Osteoblast (primary cell): ENCODE measurements around the gene USP49. TPM values are rescaled to one million over a fixed set of nuclear protein-coding genes. Genes with fewer than 3 reads are reported as not detected.
A peak's percentile ranks its signal among the peaks of the same experiment; 100 is the strongest.

Experiments
- DNase-seq: peaks from one replicate; pipeline ENCODE4 v3.0.0; 2011; ENCODE audit warnings: low spot score, mixed read lengths; ENCODE audit not compliant: insufficient read length; ENCODE audit errors: missing footprints
- H2AFZ ChIP-seq: 2 replicates; pipeline ENCODE4 v1.6.0; 2011; ENCODE audit warnings: mild to moderate bottlenecking, low read length
- H3K27ac ChIP-seq: 2 replicates; pipeline ENCODE4 v1.5.1; 2011; ENCODE audit warnings: mild to moderate bottlenecking, low read depth, low read length, moderate library complexity
- H3K27me3 ChIP-seq: 2 replicates; pipeline ENCODE4 v1.6.0; 2012; ENCODE audit warnings: mild to moderate bottlenecking, control low read depth, inconsistent platforms, low read length, moderate library complexity; ENCODE audit not compliant: insufficient read depth
- H3K36me3 ChIP-seq: 2 replicates; pipeline ENCODE4 v1.5.1; 2011; ENCODE audit warnings: mild to moderate bottlenecking, low read length, control low read depth, moderate library complexity; ENCODE audit not compliant: insufficient read depth
- H3K4me1 ChIP-seq: 2 replicates; pipeline ENCODE4 v1.5.1; 2011; ENCODE audit warnings: mild to moderate bottlenecking, low read length, control low read depth, moderate library complexity; ENCODE audit not compliant: insufficient read depth
- H3K4me2 ChIP-seq: 2 replicates; pipeline ENCODE4 v1.6.0; 2011; ENCODE audit warnings: mild to moderate bottlenecking, low read length; ENCODE audit not compliant: insufficient read depth
- H3K4me3 ChIP-seq: fragments of 200-600 bp; sonication (generic); 3 replicates; pipeline ENCODE4 v1.5.1; 2012; ENCODE audit warnings: mild to moderate bottlenecking, low read length, inconsistent platforms; ENCODE audit not compliant: insufficient read depth
- H3K79me2 ChIP-seq: 2 replicates; pipeline ENCODE4 v1.6.0; 2012; ENCODE audit warnings: mild to moderate bottlenecking, low read length, control low read depth, inconsistent platforms; ENCODE audit not compliant: insufficient read depth
- H3K9me3 ChIP-seq: 2 replicates; pipeline ENCODE4 v1.5.1; 2011; ENCODE audit warnings: low read depth, low read length, control low read depth
- H4K20me1 ChIP-seq: 2 replicates; pipeline ENCODE4 v1.6.0; 2012; ENCODE audit warnings: mild to moderate bottlenecking, low read length, control low read depth; ENCODE audit not compliant: insufficient read depth
- CTCF ChIP-seq: IDR thresholded peaks from 2 replicates; pipeline ENCODE4 v1.5.1; 2011; ENCODE audit warnings: mild to moderate bottlenecking, low read depth, low read length, moderate library complexity; ENCODE audit errors: extremely low read depth
- total RNA-seq: library from RNA; depleted of rRNA; stranded (reverse); fragments of >200 nt; gene quantifications from 2 replicates; pipeline ENCODE4 v1.2.3, GENCODE V29; 2012

Gene USP49
- total RNA-seq, 1 donor = 3.6 TPM

GRCh38 chr6:41922154-41922553, 27.0 kb upstream of the USP49 start:
- Histone ChIP-seq H3K27ac (peak overlapping the region; percentile 99), H4K20me1 (peaks cover 15% of the 10 kb centered on the region), H3K4me2 (peak overlapping the region; percentile 99), H3K4me3 (peak overlapping the region; percentile 94), H3K36me3 (peaks cover 19% of the 10 kb centered on the region), H2AFZ (peak overlapping the region; percentile 98), H3K9me3 (no peaks in the 10 kb centered on the region), H3K79me2 (peaks cover 73% of the 10 kb centered on the region), H3K4me1 (peaks cover 43% of the 10 kb centered on the region), H3K27me3 (no peaks in the 10 kb centered on the region)
- DNase-seq = peak; percentile 65
- no peak for TF ChIP-seq CTCF

GRCh38 chr6:41921712-41921998, 26.5 kb upstream of the USP49 start:
- Histone ChIP-seq H3K79me2 (peaks cover 75% of the 10 kb centered on the region), H3K4me1 (peaks cover 44% of the 10 kb centered on the region), H3K4me2 (peak overlapping the region; percentile 99), H3K36me3 (peaks cover 19% of the 10 kb centered on the region), H3K27ac (peak overlapping the region; percentile 99), H3K9me3 (no peaks in the 10 kb centered on the region), H3K27me3 (no peaks in the 10 kb centered on the region), H3K4me3 (peak overlapping the region; percentile 94), H4K20me1 (peaks cover 15% of the 10 kb centered on the region), H2AFZ (peak overlapping the region; percentile 98)
- no peak for TF ChIP-seq CTCF
- no peak for DNase-seq

- peak; percentile 99 for TF ChIP-seq CTCF
- H3K9me3 ChIP-seq = no peaks in the 10 kb centered on the region
- H3K79me2 ChIP-seq = peaks cover 74% of the 10 kb centered on the region
- peak within 1 kb of the TSS; percentile 98 for H2AFZ ChIP-seq
- H3K4me3 ChIP-seq = peak within 1 kb of the TSS; percentile 94
- H3K4me1 ChIP-seq = peaks cover 44% of the 10 kb centered on the region
- peaks cover 21% of the 10 kb centered on the region for H3K36me3 ChIP-seq
- H3K4me2 ChIP-seq = peak within 1 kb of the TSS; percentile 99
- H4K20me1 ChIP-seq = peaks cover 15% of the 10 kb centered on the region
- peak; percentile 98 for DNase-seq
- peak within 1 kb of the TSS; percentile 99 for H3K27ac ChIP-seq
- H3K27me3 ChIP-seq = no peaks in the 10 kb centered on the region
Observed at GRCh38 chr6:41920921-41921711, 25.9 kb upstream of the USP49 start, which contains the start of the genes BYSL and MED20. BYSL (plus strand) TSS chr6:41921499; CDS start chr6:41921563, 64 bp downstream. MED20 (minus strand) TSS chr6:41921139; CDS start chr6:41921018, 121 bp downstream.

- peak overlapping the region; percentile 78 for H3K4me2 ChIP-seq
- H3K27me3 ChIP-seq = no peaks in the 10 kb centered on the region
- DNase-seq = peak; percentile 97
- no peaks in the 10 kb centered on the region for H3K9me3 ChIP-seq
- H2AFZ ChIP-seq = peak overlapping the region; percentile 45
- H3K4me1 ChIP-seq = peaks cover 30% of the 10 kb centered on the region
- H3K36me3 ChIP-seq = peaks cover 21% of the 10 kb centered on the region
- H3K27ac ChIP-seq = peak overlapping the region; percentile 88
- TF ChIP-seq CTCF = no peak
- H3K79me2 ChIP-seq = peaks cover 71% of the 10 kb centered on the region
- peak overlapping the region; percentile 37 for H3K4me3 ChIP-seq
- peaks cover 3% of the 10 kb centered on the region for H4K20me1 ChIP-seq
Observed at GRCh38 chr6:41917528-41917927, 22.4 kb upstream of the USP49 start.
